Measurements from ENCODE around the gene PHACTR1.
A peak's percentile ranks its signal among the peaks of the same experiment; 100 is the strongest.
"Not testable (repeated sequence)": the region's sequence is repeated elsewhere in the genome, so short reads cannot be mapped to it uniquely, and the experiment has no call there.

The PHACTR1 gene

GRCh38 chr6:13307508-13307995, 591.0 kb downstream of the PHACTR1 start:
- DNase-seq (ENCODE audit: insufficient read length, low spot score) (no peak), FAIRE-seq (no peak)
- TF ChIP-seq POU2F2 (IDR thresholded peaks at IDR 0.05; ENCODE audit: low read depth, low read length): no peak
- no peak for TF ChIP-seq POLR2AphosphoS5 (IDR thresholded peaks at IDR 0.05; ENCODE audit: low read depth, low read length)
- TF ChIP-seq POLR2A (IDR thresholded peaks at IDR 0.05; ENCODE audit: low read depth, low read length): no peak
- TF ChIP-seq SPI1 (IDR thresholded peaks at IDR 0.05; ENCODE audit: low read depth, low read length): no peak
- TF ChIP-seq PAX5 (IDR thresholded peaks at IDR 0.05; ENCODE audit: insufficient read depth, low read length, severe bottlenecking): no peak
- no peak for TF ChIP-seq TAF1 (IDR thresholded peaks at IDR 0.05; ENCODE audit: low read depth, low read length)

GRCh38 chr6:13308332-13308731, 591.8 kb downstream of the PHACTR1 start:
- DNase-seq (ENCODE audit: insufficient read length, low spot score): no peak
- FAIRE-seq: no peak
- TF ChIP-seq POU2F2 (IDR thresholded peaks at IDR 0.05; ENCODE audit: low read depth, low read length): no peak
- no peak for TF ChIP-seq POLR2A (IDR thresholded peaks at IDR 0.05; ENCODE audit: low read depth, low read length)
- no peak for TF ChIP-seq PAX5 (IDR thresholded peaks at IDR 0.05; ENCODE audit: insufficient read depth, low read length, severe bottlenecking)
- TF ChIP-seq TAF1 (IDR thresholded peaks at IDR 0.05; ENCODE audit: low read depth, low read length): no peak

GRCh38 chr6:13311155-13311554, 594.6 kb downstream of the PHACTR1 start:
- TF ChIP-seq TAF1 (IDR thresholded peaks at IDR 0.05; ENCODE audit: low read depth, low read length) (no peak), SPI1 (IDR thresholded peaks at IDR 0.05; ENCODE audit: low read depth, low read length) (no peak), PAX5 (IDR thresholded peaks at IDR 0.05; ENCODE audit: insufficient read depth, low read length, severe bottlenecking) (no peak), POU2F2 (IDR thresholded peaks at IDR 0.05; ENCODE audit: low read depth, low read length) (no peak), POLR2A (IDR thresholded peaks at IDR 0.05; ENCODE audit: low read depth, low read length) (no peak), POLR2AphosphoS5 (IDR thresholded peaks at IDR 0.05; ENCODE audit: low read depth, low read length) (no peak)
- no peak for DNase-seq (ENCODE audit: insufficient read length, low spot score)
- FAIRE-seq: no peak

- TF ChIP-seq SPI1 (IDR thresholded peaks at IDR 0.05; ENCODE audit: low read depth, low read length) (no peak), TAF1 (IDR thresholded peaks at IDR 0.05; ENCODE audit: low read depth, low read length) (no peak), PAX5 (IDR thresholded peaks at IDR 0.05; ENCODE audit: insufficient read depth, low read length, severe bottlenecking) (no peak), POLR2AphosphoS5 (IDR thresholded peaks at IDR 0.05; ENCODE audit: low read depth, low read length) (no peak)
- FAIRE-seq (no peak), DNase-seq (ENCODE audit: insufficient read length, low spot score) (no peak)
Observed at GRCh38 chr6:13314806-13315205, 598.2 kb downstream of the PHACTR1 start.

- FAIRE-seq: no peak
- TF ChIP-seq POU2F2 (IDR thresholded peaks at IDR 0.05; ENCODE audit: low read depth, low read length): no peak
- TF ChIP-seq SPI1 (IDR thresholded peaks at IDR 0.05; ENCODE audit: low read depth, low read length): no peak
- TF ChIP-seq PAX5 (IDR thresholded peaks at IDR 0.05; ENCODE audit: insufficient read depth, low read length, severe bottlenecking): no peak
- no peak for TF ChIP-seq POLR2A (IDR thresholded peaks at IDR 0.05; ENCODE audit: low read depth, low read length)
- no peak for DNase-seq (ENCODE audit: insufficient read length, low spot score)
Observed at GRCh38 chr6:13315896-13316295, 599.3 kb downstream of the PHACTR1 start.

- no peak for FAIRE-seq
- no peak for TF ChIP-seq SPI1 (IDR thresholded peaks at IDR 0.05; ENCODE audit: low read depth, low read length)
- no peak for TF ChIP-seq PAX5 (IDR thresholded peaks at IDR 0.05; ENCODE audit: insufficient read depth, low read length, severe bottlenecking)
- no peak for TF ChIP-seq POU2F2 (IDR thresholded peaks at IDR 0.05; ENCODE audit: low read depth, low read length)
- TF ChIP-seq TAF1 (IDR thresholded peaks at IDR 0.05; ENCODE audit: low read depth, low read length): no peak
- no peak for TF ChIP-seq POLR2A (IDR thresholded peaks at IDR 0.05; ENCODE audit: low read depth, low read length)
Observed at GRCh38 chr6:13318821-13319220, 602.3 kb downstream of the PHACTR1 start.

GRCh38 chr6:13319891-13320564, 603.5 kb downstream of the PHACTR1 start:
- DNase-seq (ENCODE audit: insufficient read length, low spot score): no peak
- TF ChIP-seq SPI1 (IDR thresholded peaks at IDR 0.05; ENCODE audit: low read depth, low read length): no peak
- no peak for FAIRE-seq

More at GRCh38 chr6:13318821-13319220, 602.3 kb downstream of the PHACTR1 start:
- DNase-seq (ENCODE audit: insufficient read length, low spot score): no peak

- DNase-seq (ENCODE audit: insufficient read length, low spot score); FAIRE-seq: not testable (repeated sequence)
Observed at GRCh38 chr6:13326031-13326586, 609.5 kb downstream of the PHACTR1 start.

- FAIRE-seq: peak; percentile 23
- DNase-seq (ENCODE audit: insufficient read length, low spot score): no peak
- TF ChIP-seq POLR2AphosphoS5 (IDR thresholded peaks at IDR 0.05; ENCODE audit: low read depth, low read length) (no peak), TAF1 (IDR thresholded peaks at IDR 0.05; ENCODE audit: low read depth, low read length) (no peak), POLR2A (IDR thresholded peaks at IDR 0.05; ENCODE audit: low read depth, low read length) (no peak), PAX5 (IDR thresholded peaks at IDR 0.05; ENCODE audit: insufficient read depth, low read length, severe bottlenecking) (no peak), SPI1 (IDR thresholded peaks at IDR 0.05; ENCODE audit: low read depth, low read length) (no peak), POU2F2 (IDR thresholded peaks at IDR 0.05; ENCODE audit: low read depth, low read length) (no peak)
Observed at GRCh38 chr6:13327691-13328075, 611.1 kb downstream of the PHACTR1 start.

GRCh38 chr6:13328076-13328874, 611.7 kb downstream of the PHACTR1 start, which contains the start of gene TBC1D7:
TSS of gene TBC1D7 (minus strand) at chr6:13328537. CDS start at chr6:13326898, 1,639 bp downstream.
- FAIRE-seq: peak; percentile 95
- TF ChIP-seq POLR2A (IDR thresholded peaks at IDR 0.05; ENCODE audit: low read depth, low read length) (peak; percentile 89), SPI1 (IDR thresholded peaks at IDR 0.05; ENCODE audit: low read depth, low read length) (no peak), TAF1 (IDR thresholded peaks at IDR 0.05; ENCODE audit: low read depth, low read length) (0 out of 2 replicates have a peak, but pooled peaks have one; percentile 9), POU2F2 (IDR thresholded peaks at IDR 0.05; ENCODE audit: low read depth, low read length) (0 out of 2 replicates have a peak, but pooled peaks have one; percentile 12), PAX5 (IDR thresholded peaks at IDR 0.05; ENCODE audit: insufficient read depth, low read length, severe bottlenecking) (no peak), POLR2AphosphoS5 (IDR thresholded peaks at IDR 0.05; ENCODE audit: low read depth, low read length) (peak; percentile 83)
- peak; percentile 77 for DNase-seq (ENCODE audit: insufficient read length, low spot score)

All from GM12891 (cell line).